DND-41 (cell line): Measurements from ENCODE around the gene CHADL.

Source experiments
- EZH2 ChIP-seq: IDR thresholded peaks from 3 replicates; pipeline ENCODE4 v1.6.1; 2012; ENCODE audit warnings: borderline replicate concordance, low read depth, mild to moderate bottlenecking, moderate library complexity, low read length, inconsistent platforms; ENCODE audit not compliant: severe bottlenecking
- TF ChIP-seq, protein P1 (sequence below): IDR thresholded peaks from 2 replicates; pipeline ENCODE4 v1.5.1; 2012; ENCODE audit warnings: borderline replicate concordance, low read length, moderate library complexity, mild to moderate bottlenecking; ENCODE audit not compliant: poor library complexity, severe bottlenecking; ENCODE audit errors: extremely low read depth

GRCh38 chr22:41216984-41217383, 23.7 kb downstream of the CHADL start:
- TF ChIP-seq, protein P1, sequence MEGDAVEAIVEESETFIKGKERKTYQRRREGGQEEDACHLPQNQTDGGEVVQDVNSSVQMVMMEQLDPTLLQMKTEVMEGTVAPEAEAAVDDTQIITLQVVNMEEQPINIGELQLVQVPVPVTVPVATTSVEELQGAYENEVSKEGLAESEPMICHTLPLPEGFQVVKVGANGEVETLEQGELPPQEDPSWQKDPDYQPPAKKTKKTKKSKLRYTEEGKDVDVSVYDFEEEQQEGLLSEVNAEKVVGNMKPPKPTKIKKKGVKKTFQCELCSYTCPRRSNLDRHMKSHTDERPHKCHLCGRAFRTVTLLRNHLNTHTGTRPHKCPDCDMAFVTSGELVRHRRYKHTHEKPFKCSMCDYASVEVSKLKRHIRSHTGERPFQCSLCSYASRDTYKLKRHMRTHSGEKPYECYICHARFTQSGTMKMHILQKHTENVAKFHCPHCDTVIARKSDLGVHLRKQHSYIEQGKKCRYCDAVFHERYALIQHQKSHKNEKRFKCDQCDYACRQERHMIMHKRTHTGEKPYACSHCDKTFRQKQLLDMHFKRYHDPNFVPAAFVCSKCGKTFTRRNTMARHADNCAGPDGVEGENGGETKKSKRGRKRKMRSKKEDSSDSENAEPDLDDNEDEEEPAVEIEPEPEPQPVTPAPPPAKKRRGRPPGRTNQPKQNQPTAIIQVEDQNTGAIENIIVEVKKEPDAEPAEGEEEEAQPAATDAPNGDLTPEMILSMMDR, result no peak
- TF ChIP-seq EZH2, result no peak
